ENCODE data around the gene DIS3. TPM values are rescaled to one million over a fixed set of nuclear protein-coding genes. Genes with fewer than 3 reads are reported as not detected.
A peak's percentile ranks its signal among the peaks of the same experiment; 100 is the strongest.

Gene DIS3
- total RNA-seq, 1 experiment from 2014 or later, result 40.1 TPM

GRCh38 chr13:72763411-72763810 lies 18.3 kb downstream of the DIS3 start:
- Histone ChIP-seq H3K79me2 (ENCODE audit: low read length) (peaks cover 14% of the 10 kb centered on the region), H3K9me3 (ENCODE audit: low read length) (no peaks in the 10 kb centered on the region), H2AFZ (ENCODE audit: low read length) (no peak overlapping the region), H4K20me1 (ENCODE audit: insufficient read depth, low read depth, low read length) (no peaks in the 10 kb centered on the region), H3K9ac (ENCODE audit: low read length) (no peak overlapping the region), H3K4me2 (ENCODE audit: low read depth, low read length, poor library complexity, severe bottlenecking) (no peak overlapping the region), H3K4me3 (ENCODE audit: low read length) (no peak overlapping the region), H3K27ac (ENCODE audit: low read length) (no peak overlapping the region), H3K9me2 (replicated peaks; ENCODE audit: insufficient read depth, low read length) (no peaks in the 10 kb centered on the region), H3K4me1 (ENCODE audit: low read length) (peaks cover 12% of the 10 kb centered on the region), H3K36me3 (ENCODE audit: insufficient read depth, low read length) (peaks cover 85% of the 10 kb centered on the region), H3K27me3 (ENCODE audit: low read length) (no peaks in the 10 kb centered on the region)
- DNase-seq, result no peak

- H3K79me2 ChIP-seq (ENCODE audit: low read length), result peaks cover 18% of the 10 kb centered on the region
- H3K9me2 ChIP-seq (replicated peaks; ENCODE audit: insufficient read depth, low read length), result no peaks in the 10 kb centered on the region
- H4K20me1 ChIP-seq (ENCODE audit: insufficient read depth, low read depth, low read length), result no peaks in the 10 kb centered on the region
- no peak overlapping the region for H2AFZ ChIP-seq (ENCODE audit: low read length)
- no peak for DNase-seq
- no peak overlapping the region for H3K4me3 ChIP-seq (ENCODE audit: low read length)
- H3K4me1 ChIP-seq (ENCODE audit: low read length), result peaks cover 12% of the 10 kb centered on the region
- no peaks in the 10 kb centered on the region for H3K9me3 ChIP-seq (ENCODE audit: low read length)
- H3K36me3 ChIP-seq (ENCODE audit: insufficient read depth, low read length), result peaks cover 75% of the 10 kb centered on the region
- H3K4me2 ChIP-seq (ENCODE audit: low read depth, low read length, poor library complexity, severe bottlenecking), result no peak overlapping the region
- no peaks in the 10 kb centered on the region for H3K27me3 ChIP-seq (ENCODE audit: low read length)
- H3K9ac ChIP-seq (ENCODE audit: low read length), result no peak overlapping the region
- 0 out of 2 replicates have a peak overlapping the region, but pooled peaks have one; percentile 19 for H3K27ac ChIP-seq (ENCODE audit: low read length)
These were observed 21.5 kb downstream of the DIS3 start for GRCh38 chr13:72760189-72760588.

- H3K4me3 ChIP-seq (ENCODE audit: low read length), result no peak overlapping the region
- H4K20me1 ChIP-seq (ENCODE audit: insufficient read depth, low read depth, low read length), result no peaks in the 10 kb centered on the region
- H3K27ac ChIP-seq (ENCODE audit: low read length), result no peak overlapping the region
- no peak overlapping the region for H2AFZ ChIP-seq (ENCODE audit: low read length)
- DNase-seq, result no peak
- H3K79me2 ChIP-seq (ENCODE audit: low read length), result peaks cover 22% of the 10 kb centered on the region
- no peak overlapping the region for H3K4me2 ChIP-seq (ENCODE audit: low read depth, low read length, poor library complexity, severe bottlenecking)
- H3K36me3 ChIP-seq (ENCODE audit: insufficient read depth, low read length), result peaks cover 74% of the 10 kb centered on the region
- H3K9ac ChIP-seq (ENCODE audit: low read length), result no peak overlapping the region
- H3K4me1 ChIP-seq (ENCODE audit: low read length), result peaks cover 12% of the 10 kb centered on the region
- no peaks in the 10 kb centered on the region for H3K9me3 ChIP-seq (ENCODE audit: low read length)
- H3K27me3 ChIP-seq (ENCODE audit: low read length), result no peaks in the 10 kb centered on the region
- H3K9me2 ChIP-seq (replicated peaks; ENCODE audit: insufficient read depth, low read length), result no peaks in the 10 kb centered on the region
These were observed 23.7 kb downstream of the DIS3 start for GRCh38 chr13:72757792-72758535.

- no peaks in the 10 kb centered on the region for H4K20me1 ChIP-seq (ENCODE audit: insufficient read depth, low read depth, low read length)
- H3K9me2 ChIP-seq (replicated peaks; ENCODE audit: insufficient read depth, low read length), result no peaks in the 10 kb centered on the region
- DNase-seq, result no peak
- no peaks in the 10 kb centered on the region for H3K27me3 ChIP-seq (ENCODE audit: low read length)
- no peaks in the 10 kb centered on the region for H3K9me3 ChIP-seq (ENCODE audit: low read length)
- H3K9ac ChIP-seq (ENCODE audit: low read length), result no peak overlapping the region
- H3K4me1 ChIP-seq (ENCODE audit: low read length), result no peaks in the 10 kb centered on the region
- no peak overlapping the region for H3K27ac ChIP-seq (ENCODE audit: low read length)
- peaks cover 78% of the 10 kb centered on the region for H3K36me3 ChIP-seq (ENCODE audit: insufficient read depth, low read length)
- peaks cover 54% of the 10 kb centered on the region for H3K79me2 ChIP-seq (ENCODE audit: low read length)
- no peak overlapping the region for H3K4me3 ChIP-seq (ENCODE audit: low read length)
- H3K4me2 ChIP-seq (ENCODE audit: low read depth, low read length, poor library complexity, severe bottlenecking), result no peak overlapping the region
- no peak overlapping the region for H2AFZ ChIP-seq (ENCODE audit: low read length)
These were observed 27.6 kb downstream of the DIS3 start for GRCh38 chr13:72754111-72754510.

- DNase-seq, result no peak
- Histone ChIP-seq H3K9ac (ENCODE audit: low read length) (no peak overlapping the region), H3K36me3 (ENCODE audit: insufficient read depth, low read length) (peaks cover 85% of the 10 kb centered on the region), H3K79me2 (ENCODE audit: low read length) (peaks cover 71% of the 10 kb centered on the region), H3K9me2 (replicated peaks; ENCODE audit: insufficient read depth, low read length) (no peaks in the 10 kb centered on the region), H3K27me3 (ENCODE audit: low read length) (no peaks in the 10 kb centered on the region), H2AFZ (ENCODE audit: low read length) (no peak overlapping the region), H4K20me1 (ENCODE audit: insufficient read depth, low read depth, low read length) (no peaks in the 10 kb centered on the region), H3K4me3 (ENCODE audit: low read length) (no peak overlapping the region), H3K4me2 (ENCODE audit: low read depth, low read length, poor library complexity, severe bottlenecking) (no peak overlapping the region), H3K4me1 (ENCODE audit: low read length) (no peaks in the 10 kb centered on the region), H3K27ac (ENCODE audit: low read length) (no peak overlapping the region), H3K9me3 (ENCODE audit: low read length) (no peaks in the 10 kb centered on the region)
These were observed 30.5 kb downstream of the DIS3 start for GRCh38 chr13:72751220-72751619.

- Histone ChIP-seq H3K9me3 (ENCODE audit: low read length) (no peaks in the 10 kb centered on the region), H3K9me2 (replicated peaks; ENCODE audit: insufficient read depth, low read length) (no peaks in the 10 kb centered on the region), H3K4me3 (ENCODE audit: low read length) (no peak overlapping the region), H3K4me1 (ENCODE audit: low read length) (no peaks in the 10 kb centered on the region), H4K20me1 (ENCODE audit: insufficient read depth, low read depth, low read length) (0 out of 2 replicates have a peak, but pooled peaks cover 2% of the 10 kb centered on the region), H3K79me2 (ENCODE audit: low read length) (peaks cover 82% of the 10 kb centered on the region), H3K27ac (ENCODE audit: low read length) (no peak overlapping the region), H3K27me3 (ENCODE audit: low read length) (no peaks in the 10 kb centered on the region), H3K4me2 (ENCODE audit: low read depth, low read length, poor library complexity, severe bottlenecking) (no peak overlapping the region), H3K9ac (ENCODE audit: low read length) (no peak overlapping the region), H2AFZ (ENCODE audit: low read length) (no peak overlapping the region), H3K36me3 (ENCODE audit: insufficient read depth, low read length) (peaks cover 73% of the 10 kb centered on the region)
- no peak for DNase-seq
These were observed 36.4 kb downstream of the DIS3 start for GRCh38 chr13:72745260-72745659.

- H3K4me2 ChIP-seq (ENCODE audit: low read depth, low read length, poor library complexity, severe bottlenecking), result no peak overlapping the region
- no peak overlapping the region for H3K4me3 ChIP-seq (ENCODE audit: low read length)
- no peak overlapping the region for H2AFZ ChIP-seq (ENCODE audit: low read length)
- 0 out of 2 replicates have a peak, but pooled peaks cover 2% of the 10 kb centered on the region for H4K20me1 ChIP-seq (ENCODE audit: insufficient read depth, low read depth, low read length)
- no peak for DNase-seq
- no peaks in the 10 kb centered on the region for H3K9me3 ChIP-seq (ENCODE audit: low read length)
- H3K27ac ChIP-seq (ENCODE audit: low read length), result no peak overlapping the region
- peaks cover 77% of the 10 kb centered on the region; the same call in 1 of the 2 replicates for H3K36me3 ChIP-seq (ENCODE audit: insufficient read depth, low read length)
- H3K9me2 ChIP-seq (replicated peaks; ENCODE audit: insufficient read depth, low read length), result no peaks in the 10 kb centered on the region
- H3K9ac ChIP-seq (ENCODE audit: low read length), result no peak overlapping the region
- H3K79me2 ChIP-seq (ENCODE audit: low read length), result peaks cover 82% of the 10 kb centered on the region
- no peaks in the 10 kb centered on the region for H3K4me1 ChIP-seq (ENCODE audit: low read length)
- H3K27me3 ChIP-seq (ENCODE audit: low read length), result no peaks in the 10 kb centered on the region
These were observed 41.7 kb downstream of the DIS3 start for GRCh38 chr13:72740015-72740414.

GRCh38 chr13:72737033-72737432 lies 44.7 kb downstream of the DIS3 start:
- Histone ChIP-seq H3K79me2 (ENCODE audit: low read length) (peaks cover 86% of the 10 kb centered on the region), H3K27me3 (ENCODE audit: low read length) (no peaks in the 10 kb centered on the region), H3K4me2 (ENCODE audit: low read depth, low read length, poor library complexity, severe bottlenecking) (no peak overlapping the region), H3K9ac (ENCODE audit: low read length) (no peak overlapping the region), H4K20me1 (ENCODE audit: insufficient read depth, low read depth, low read length) (no peaks in the 10 kb centered on the region), H3K4me1 (ENCODE audit: low read length) (no peaks in the 10 kb centered on the region), H3K4me3 (ENCODE audit: low read length) (no peak overlapping the region), H2AFZ (ENCODE audit: low read length) (no peak overlapping the region), H3K9me3 (ENCODE audit: low read length) (no peaks in the 10 kb centered on the region), H3K36me3 (ENCODE audit: insufficient read depth, low read length) (peaks cover 71% of the 10 kb centered on the region), H3K9me2 (replicated peaks; ENCODE audit: insufficient read depth, low read length) (no peaks in the 10 kb centered on the region), H3K27ac (ENCODE audit: low read length) (no peak overlapping the region)
- DNase-seq, result no peak
